ENCODE measurements around the gene RANBP1.

Gene RANBP1

DNA sequence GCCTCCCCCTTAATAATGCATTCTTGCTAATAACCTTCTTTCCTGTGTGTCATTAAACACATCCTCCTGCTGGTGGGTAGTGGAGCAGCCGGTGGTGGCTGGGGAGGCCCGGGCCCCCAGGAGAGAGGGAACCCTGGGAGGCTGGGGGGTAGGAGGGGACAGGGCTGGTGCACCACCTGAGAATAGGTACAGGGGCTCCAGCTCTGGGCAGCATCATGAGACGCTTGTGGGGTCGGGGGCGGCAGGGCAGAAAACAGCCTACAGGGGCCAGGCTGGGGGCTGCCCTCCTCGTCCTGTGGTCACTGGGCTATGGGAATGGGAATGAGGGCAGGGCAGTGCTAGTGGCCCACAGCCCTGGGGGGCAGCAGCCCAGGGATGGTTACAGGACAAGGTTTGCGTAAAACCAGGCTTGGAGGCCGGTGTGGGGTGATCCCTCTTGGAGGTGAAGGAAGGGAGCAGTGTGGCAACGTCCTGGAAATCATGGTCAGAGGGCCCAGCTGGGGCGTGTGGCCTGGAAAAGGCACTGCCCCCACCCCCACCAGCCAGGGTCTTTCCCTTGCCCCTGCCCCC is 53.4 kb downstream of the RANBP1 start:
- H3K4me3 ChIP-seq: no peak overlapping the region
- no peak for DNase-seq (ENCODE audit: low read depth, low spot score)
- no peak overlapping the region for H3K9ac ChIP-seq (ENCODE audit: insufficient read length)
- H3K27ac ChIP-seq: no peak overlapping the region
- H3K36me3 ChIP-seq (ENCODE audit: insufficient read depth, low read length): no peaks in the 10 kb centered on the region
- no peak for TF ChIP-seq POLR2AphosphoS5 (IDR thresholded peaks at IDR 0.05; ENCODE audit: borderline replicate concordance, low read depth, low read length)
- TF ChIP-seq EZH2 (IDR thresholded peaks at IDR 0.05): no peak
- TF ChIP-seq FOXP2 (optimal IDR thresholded peaks at IDR 0.05; ENCODE audit: control extremely low read depth, extremely low read length, insufficient read depth): no peak
- no peaks in the 10 kb centered on the region for H3K9me3 ChIP-seq (ENCODE audit: low read depth, low read length)

DNA sequence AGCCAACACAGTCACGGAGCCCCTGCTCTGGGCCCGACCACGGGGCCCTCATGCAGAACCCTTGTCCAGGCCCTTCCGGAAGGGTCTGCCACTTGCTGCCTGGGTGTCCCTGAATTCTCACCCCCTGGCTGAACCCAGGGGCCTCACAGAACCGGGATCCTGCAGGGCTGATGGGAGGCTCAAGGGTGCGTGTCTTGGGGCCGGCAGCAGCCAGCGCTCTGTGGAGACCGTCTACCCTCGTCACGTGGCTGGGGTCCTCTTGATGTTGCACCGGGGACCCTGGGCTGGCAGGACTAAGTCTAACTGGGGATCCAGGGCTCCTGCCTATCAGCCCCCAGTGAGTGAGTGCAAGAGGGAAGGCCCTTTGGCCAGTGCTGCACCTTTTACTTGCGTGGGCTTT is 54.3 kb downstream of the RANBP1 start:
- Histone ChIP-seq H3K27ac (no peak overlapping the region), H3K9ac (ENCODE audit: insufficient read length) (no peak overlapping the region), H3K9me3 (ENCODE audit: low read depth, low read length) (no peaks in the 10 kb centered on the region), H3K4me3 (no peak overlapping the region), H3K36me3 (ENCODE audit: insufficient read depth, low read length) (no peaks in the 10 kb centered on the region)
- DNase-seq (ENCODE audit: low read depth, low spot score): no peak
- TF ChIP-seq EZH2 (IDR thresholded peaks at IDR 0.05) (no peak), FOXP2 (optimal IDR thresholded peaks at IDR 0.05; ENCODE audit: control extremely low read depth, extremely low read length, insufficient read depth) (no peak), POLR2AphosphoS5 (IDR thresholded peaks at IDR 0.05; ENCODE audit: borderline replicate concordance, low read depth, low read length) (no peak)

DNA sequence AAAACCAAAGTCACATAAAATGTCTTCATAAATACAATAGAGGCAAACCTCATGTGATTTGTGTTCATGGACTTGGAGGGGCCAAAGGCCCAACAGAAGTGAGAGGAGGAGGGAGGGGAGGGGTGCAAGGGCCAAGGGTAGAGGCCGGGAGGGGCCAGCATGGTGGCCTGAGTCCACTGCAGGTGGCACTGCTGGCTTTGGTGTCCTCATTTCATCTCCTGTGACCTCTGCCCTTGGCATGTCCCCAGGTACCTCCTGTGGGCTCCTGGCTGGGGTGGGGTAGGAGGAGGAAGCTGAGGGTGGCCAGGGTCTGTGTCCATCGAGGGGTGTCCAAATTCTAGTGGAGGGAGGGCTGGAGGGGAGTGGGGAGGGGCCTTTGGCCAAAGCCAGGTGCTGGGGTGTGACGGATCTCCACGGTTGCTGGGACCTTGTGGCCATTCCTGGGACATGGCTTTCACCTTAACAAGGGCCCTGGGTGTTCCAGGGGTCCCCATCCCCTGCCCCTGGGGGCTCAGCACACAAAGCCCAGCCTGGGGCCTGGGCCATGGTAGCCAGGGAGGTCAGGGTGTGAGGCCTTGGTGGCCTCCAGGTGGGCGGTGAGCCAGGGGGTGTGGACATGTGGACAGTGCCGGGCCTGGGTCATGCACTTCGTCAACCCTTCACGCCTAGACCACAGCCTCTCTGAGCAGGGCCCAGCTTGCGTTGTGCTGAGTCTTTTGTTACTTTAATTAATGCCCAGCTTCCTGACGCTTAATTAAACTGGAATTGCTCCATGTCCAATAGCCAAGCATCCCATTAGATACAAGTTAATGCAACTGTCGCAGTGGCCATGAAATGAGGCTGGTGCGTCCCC is 55.6 kb downstream of the RANBP1 start:
- no peaks in the 10 kb centered on the region for H3K36me3 ChIP-seq (ENCODE audit: insufficient read depth, low read length)
- TF ChIP-seq POLR2AphosphoS5 (IDR thresholded peaks at IDR 0.05; ENCODE audit: borderline replicate concordance, low read depth, low read length): no peak
- TF ChIP-seq EZH2 (IDR thresholded peaks at IDR 0.05): no peak
- H3K9ac ChIP-seq (ENCODE audit: insufficient read length): no peak overlapping the region
- no peak overlapping the region for H3K4me3 ChIP-seq
- H3K9me3 ChIP-seq (ENCODE audit: low read depth, low read length): no peaks in the 10 kb centered on the region
- H3K27ac ChIP-seq: no peak overlapping the region
- DNase-seq (ENCODE audit: low read depth, low spot score): no peak

DNA sequence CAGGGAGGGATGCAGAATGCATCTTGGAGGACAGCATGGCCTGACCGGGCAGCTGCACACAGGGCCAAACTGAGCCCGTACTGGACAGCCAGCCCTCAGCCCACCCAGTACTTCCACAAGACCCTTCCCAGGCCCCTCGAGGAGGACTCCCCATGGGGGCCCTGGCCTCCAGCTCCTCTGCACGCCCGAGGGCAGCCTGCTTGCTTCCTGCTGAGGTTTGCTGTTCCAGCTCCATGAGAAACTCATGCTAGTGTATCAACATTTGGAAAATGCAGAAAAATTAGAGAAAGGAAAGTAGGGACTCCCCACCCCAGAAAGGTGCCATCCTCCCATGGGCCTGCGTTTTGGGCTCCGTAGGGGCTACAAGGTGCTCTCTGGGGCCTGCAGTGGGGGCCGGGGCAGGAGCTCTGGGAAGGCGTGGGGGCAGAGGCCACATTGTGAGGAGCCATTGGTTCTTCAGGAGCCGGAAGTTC is 56.3 kb downstream of the RANBP1 start:
- H3K36me3 ChIP-seq (ENCODE audit: insufficient read depth, low read length): no peaks in the 10 kb centered on the region
- TF ChIP-seq EZH2 (IDR thresholded peaks at IDR 0.05) (no peak), FOXP2 (optimal IDR thresholded peaks at IDR 0.05; ENCODE audit: control extremely low read depth, extremely low read length, insufficient read depth) (no peak), POLR2AphosphoS5 (IDR thresholded peaks at IDR 0.05; ENCODE audit: borderline replicate concordance, low read depth, low read length) (no peak)

DNA sequence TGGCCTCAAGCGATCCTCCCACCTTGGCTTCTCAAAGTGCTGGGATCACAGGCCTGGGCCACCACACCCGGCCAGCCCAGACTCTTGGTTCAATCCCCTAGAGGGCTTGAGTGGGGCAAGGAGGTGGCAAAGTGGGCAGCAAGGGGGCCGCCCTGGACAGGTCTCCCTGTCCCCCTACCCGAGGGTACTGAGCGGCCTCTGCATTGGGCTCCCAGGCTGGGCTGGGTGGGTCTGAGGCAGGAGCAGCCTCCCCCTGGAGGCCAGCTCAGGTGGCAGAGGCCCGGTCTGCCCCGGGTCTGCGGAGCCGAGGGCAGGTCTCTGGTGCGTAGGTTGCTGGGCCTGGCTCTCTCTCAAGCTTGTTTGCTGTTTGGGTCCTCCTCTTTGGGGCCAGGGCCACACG is 57.3 kb downstream of the RANBP1 start:
- no peaks in the 10 kb centered on the region for H3K36me3 ChIP-seq (ENCODE audit: insufficient read depth, low read length)
- no peak overlapping the region for H3K27ac ChIP-seq
- no peaks in the 10 kb centered on the region for H3K9me3 ChIP-seq (ENCODE audit: low read depth, low read length)
- DNase-seq (ENCODE audit: low read depth, low spot score): no peak
- no peak for TF ChIP-seq FOXP2 (optimal IDR thresholded peaks at IDR 0.05; ENCODE audit: control extremely low read depth, extremely low read length, insufficient read depth)
- no peak for TF ChIP-seq POLR2AphosphoS5 (IDR thresholded peaks at IDR 0.05; ENCODE audit: borderline replicate concordance, low read depth, low read length)
- TF ChIP-seq EZH2 (IDR thresholded peaks at IDR 0.05): no peak
- H3K9ac ChIP-seq (ENCODE audit: insufficient read length): no peak overlapping the region
- no peak overlapping the region for H3K4me3 ChIP-seq

More for the DNA sequence above, 56.3 kb downstream of the RANBP1 start:
- no peak overlapping the region for H3K9ac ChIP-seq (ENCODE audit: insufficient read length)
- DNase-seq (ENCODE audit: low read depth, low spot score): no peak
- H3K9me3 ChIP-seq (ENCODE audit: low read depth, low read length): no peaks in the 10 kb centered on the region
- no peak overlapping the region for H3K4me3 ChIP-seq
- H3K27ac ChIP-seq: no peak overlapping the region

DNA sequence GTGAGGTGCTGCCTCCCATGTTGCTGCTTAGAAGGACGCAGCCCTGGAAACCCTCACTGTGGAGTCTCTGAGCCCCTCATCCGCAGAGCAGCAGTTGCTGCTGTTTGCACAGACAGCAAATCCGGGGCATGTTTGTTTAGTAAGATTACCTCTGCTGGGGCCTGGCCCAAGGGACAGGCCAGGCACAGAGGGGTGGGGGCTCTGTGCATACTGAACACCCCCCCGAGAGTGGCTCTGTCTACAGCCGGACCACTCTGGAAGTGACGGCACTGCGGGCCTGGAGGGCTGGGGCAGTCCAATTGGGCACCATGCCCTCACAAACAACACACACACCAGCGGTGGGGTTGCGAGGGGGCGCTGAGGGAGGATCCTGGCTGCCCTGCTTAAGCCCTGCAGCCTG is 57.9 kb downstream of the RANBP1 start:
- no peak overlapping the region for H3K27ac ChIP-seq
- TF ChIP-seq POLR2AphosphoS5 (IDR thresholded peaks at IDR 0.05; ENCODE audit: borderline replicate concordance, low read depth, low read length) (no peak), EZH2 (IDR thresholded peaks at IDR 0.05) (no peak), FOXP2 (optimal IDR thresholded peaks at IDR 0.05; ENCODE audit: control extremely low read depth, extremely low read length, insufficient read depth) (no peak)
- no peak for DNase-seq (ENCODE audit: low read depth, low spot score)

DNA sequence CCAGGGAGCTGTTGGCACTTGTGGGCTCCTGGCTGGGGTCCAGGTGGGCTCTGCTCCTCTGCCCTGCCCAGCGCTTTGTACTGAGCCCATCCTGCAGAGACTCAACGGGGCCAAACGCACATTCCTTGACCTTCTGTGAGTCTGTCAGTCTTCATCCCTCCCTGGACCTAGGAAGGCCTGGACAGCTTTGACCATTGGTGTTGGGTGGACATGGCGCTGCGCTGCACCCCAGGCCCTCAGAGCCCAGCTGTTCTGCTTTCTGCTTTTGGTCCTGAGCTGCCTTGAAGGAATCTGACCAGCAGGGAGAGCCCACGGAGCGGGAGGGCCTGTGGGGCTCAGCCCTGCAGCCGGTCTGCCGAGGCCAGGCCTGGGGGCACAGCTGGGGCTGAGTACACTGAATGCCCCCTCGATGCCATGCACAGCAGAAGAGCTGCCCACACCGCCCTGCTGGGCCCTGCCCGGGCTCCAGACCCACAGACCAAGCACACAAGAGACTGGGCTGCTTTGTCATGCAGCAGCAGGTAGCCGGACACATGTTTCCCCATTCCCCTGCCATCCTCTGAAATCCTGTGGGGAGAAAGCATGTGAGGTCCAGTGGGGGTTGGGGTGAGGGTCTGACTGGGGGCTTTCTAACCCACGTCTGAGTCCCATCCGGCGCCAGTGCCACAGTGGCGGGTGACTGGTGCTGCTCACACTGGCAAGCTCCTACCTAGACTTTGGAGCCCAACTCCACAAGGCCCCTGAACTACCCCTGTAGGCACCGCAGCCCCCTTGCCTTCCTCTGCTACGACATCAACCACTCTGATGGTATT is 59.1 kb downstream of the RANBP1 start:
- Histone ChIP-seq H3K4me3 (0 out of 2 replicates have a peak overlapping the region, but pooled peaks have one; percentile 28), H3K27ac (peak overlapping the region; percentile 42; the same call in 1 of the 2 replicates), H3K9ac (ENCODE audit: insufficient read length) (no peak overlapping the region), H3K36me3 (ENCODE audit: insufficient read depth, low read length) (no peaks in the 10 kb centered on the region), H3K9me3 (ENCODE audit: low read depth, low read length) (no peaks in the 10 kb centered on the region)
- peak; percentile 10 for DNase-seq (ENCODE audit: low read depth, low spot score)
- TF ChIP-seq EZH2 (IDR thresholded peaks at IDR 0.05) (no peak), FOXP2 (optimal IDR thresholded peaks at IDR 0.05; ENCODE audit: control extremely low read depth, extremely low read length, insufficient read depth) (peak; percentile 9), POLR2AphosphoS5 (IDR thresholded peaks at IDR 0.05; ENCODE audit: borderline replicate concordance, low read depth, low read length) (no peak)

More for the DNA sequence above, 57.9 kb downstream of the RANBP1 start:
- H3K4me3 ChIP-seq: no peak overlapping the region
- H3K9me3 ChIP-seq (ENCODE audit: low read depth, low read length): no peaks in the 10 kb centered on the region
- H3K9ac ChIP-seq (ENCODE audit: insufficient read length): no peak overlapping the region
- no peaks in the 10 kb centered on the region for H3K36me3 ChIP-seq (ENCODE audit: insufficient read depth, low read length)

DNA sequence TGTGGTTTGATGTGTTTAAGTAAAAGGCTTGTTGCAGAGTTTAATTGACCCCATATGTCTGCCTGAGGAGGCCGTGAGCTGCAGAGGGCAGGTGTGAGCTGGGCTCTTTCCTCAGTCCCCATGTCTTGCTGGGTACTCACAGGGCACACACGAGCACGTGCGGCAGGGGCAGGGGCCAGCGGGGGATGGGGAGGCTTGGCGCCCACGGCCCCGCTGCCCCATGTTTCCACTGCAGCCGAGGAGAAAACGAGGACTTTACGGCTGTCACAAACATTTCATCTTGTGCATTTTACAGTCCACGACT is 59.6 kb downstream of the RANBP1 start:
- no peaks in the 10 kb centered on the region for H3K36me3 ChIP-seq (ENCODE audit: insufficient read depth, low read length)
- no peak overlapping the region for H3K9ac ChIP-seq (ENCODE audit: insufficient read length)
- no peaks in the 10 kb centered on the region for H3K9me3 ChIP-seq (ENCODE audit: low read depth, low read length)
- no peak for DNase-seq (ENCODE audit: low read depth, low spot score)
- no peak for TF ChIP-seq FOXP2 (optimal IDR thresholded peaks at IDR 0.05; ENCODE audit: control extremely low read depth, extremely low read length, insufficient read depth)
- no peak for TF ChIP-seq EZH2 (IDR thresholded peaks at IDR 0.05)
- no peak for TF ChIP-seq POLR2AphosphoS5 (IDR thresholded peaks at IDR 0.05; ENCODE audit: borderline replicate concordance, low read depth, low read length)
- peak overlapping the region; percentile 42; the same call in 1 of the 2 replicates for H3K27ac ChIP-seq
- 0 out of 2 replicates have a peak overlapping the region, but pooled peaks have one; percentile 28 for H3K4me3 ChIP-seq

All from SK-N-MC (cell line).